Measurements from ENCODE around the gene PCYT2.
A peak's percentile ranks its signal among the peaks of the same experiment; 100 is the strongest.
"Not testable (repeated sequence)": the region's sequence is repeated elsewhere in the genome, so short reads cannot be mapped to it uniquely, and the experiment has no call there.

Gene PCYT2

GRCh38 chr17:81926451-81927151, 15.4 kb upstream of the PCYT2 start:
- peak; percentile 56 to 64 for DNase-seq

- DNase-seq: no peak
Measured at GRCh38 chr17:81925860-81926450, 14.8 kb upstream of the PCYT2 start.

- DNase-seq: no peak
Measured at GRCh38 chr17:81924557-81925532, 13.6 kb upstream of the PCYT2 start.

- DNase-seq: no peak
Measured at GRCh38 chr17:81923302-81924260, 12.4 kb upstream of the PCYT2 start.

- DNase-seq: no peak
Measured at GRCh38 chr17:81922566-81923301, 11.5 kb upstream of the PCYT2 start.

- no peak for DNase-seq
Measured at GRCh38 chr17:81921996-81922565, 10.9 kb upstream of the PCYT2 start.

- DNase-seq: no peak
Measured at GRCh38 chr17:81921537-81921862, 10.3 kb upstream of the PCYT2 start.

- no peak for DNase-seq
Measured at GRCh38 chr17:81920612-81921536, 9.7 kb upstream of the PCYT2 start.

GRCh38 chr17:81918832-81919545, 7.8 kb upstream of the PCYT2 start:
- no peak for DNase-seq

GRCh38 chr17:81918333-81918669, 7.1 kb upstream of the PCYT2 start:
- not testable (repeated sequence) for DNase-seq

- peak; percentile 60 to 75 for DNase-seq
Measured at GRCh38 chr17:81917565-81918332, 6.5 kb upstream of the PCYT2 start, which contains the start of gene SIRT7. TSS of gene SIRT7 (minus strand) at chr17:81918176. CDS start at chr17:81918131, 45 bp downstream.

GRCh38 chr17:81916234-81917001, 5.2 kb upstream of the PCYT2 start:
- DNase-seq: no peak

- DNase-seq: no peak
Measured at GRCh38 chr17:81915331-81915730, 4.1 kb upstream of the PCYT2 start.

GRCh38 chr17:81914103-81914850, 3.1 kb upstream of the PCYT2 start:
- no peak for DNase-seq

- no peak for DNase-seq
Measured at GRCh38 chr17:81913394-81914102, 2.3 kb upstream of the PCYT2 start.

All from SHP77 (cell line).